ENCODE measurements around the gene VPS37B.
A peak's percentile ranks its signal among the peaks of the same experiment; 100 is the strongest.

Gene VPS37B

GRCh38 chr12:122896662-122897061, 738 bp upstream of the VPS37B start:
- Histone ChIP-seq H3K9me3 (ENCODE audit: insufficient read depth, low read depth, low read length) (no peaks in the 10 kb centered on the region), H2BK120ac (ENCODE audit: insufficient read depth, low read length, poor library complexity) (no peak overlapping the region), H3K14ac (ENCODE audit: low read length) (no peak overlapping the region), H4K8ac (ENCODE audit: low read depth, low read length) (no peak overlapping the region), H3K79me1 (ENCODE audit: low read length) (peaks cover 13% of the 10 kb centered on the region), H3K18ac (ENCODE audit: low read length) (no peak overlapping the region), H2BK5ac (ENCODE audit: low read depth, low read length, poor library complexity) (peak overlapping the region; percentile 27), H3K36me3 (ENCODE audit: control insufficient read depth in 1 of 2, insufficient read depth in 2 of 2, low read length in 2 of 2) (no peaks in the 10 kb centered on the region), H3K23ac (ENCODE audit: low read length) (no peak overlapping the region), H3K27ac (ENCODE audit: low read depth, low read length) (no peak overlapping the region), H3K4me3 (ENCODE audit: low read depth, low read length) (no peak overlapping the region), H3K27me3 (ENCODE audit: insufficient read depth, low read length) (no peaks in the 10 kb centered on the region), H2BK12ac (ENCODE audit: low read length) (peak overlapping the region; percentile 10), H2AK5ac (ENCODE audit: low read length) (peak overlapping the region; percentile 32), H2AFZ (ENCODE audit: insufficient read depth, low read length, poor library complexity) (no peak overlapping the region), H3K4me2 (ENCODE audit: low read length) (no peak overlapping the region), H4K91ac (ENCODE audit: low read depth, low read length) (no peak overlapping the region), H3K4ac (ENCODE audit: low read depth, low read length) (no peak overlapping the region), H3K79me2 (ENCODE audit: control insufficient read depth, insufficient read depth, low read length, poor library complexity) (peaks cover 18% of the 10 kb centered on the region), H3K4me1 (ENCODE audit: control insufficient read depth in 1 of 2, insufficient read depth in 2 of 2, low read length in 2 of 2) (peaks cover 16 to 19% of the 10 kb centered on the region in 2 experiments), H4K12ac (ENCODE audit: low read depth, low read length) (no peak overlapping the region), H3K9ac (ENCODE audit: low read length) (no peak overlapping the region)
- no CpG with 5 or more reads among the region's 7 CpGs for WGBS (ENCODE audit: extremely low coverage, insufficient coverage, insufficient read length)
- DNase-seq: no peak

- H2BK5ac ChIP-seq (ENCODE audit: low read depth, low read length, poor library complexity): peak overlapping the region; percentile 95
- peak overlapping the region; percentile 71 for H3K27ac ChIP-seq (ENCODE audit: low read depth, low read length)
- peak overlapping the region; percentile 99 for H3K18ac ChIP-seq (ENCODE audit: low read length)
- H2AFZ ChIP-seq (ENCODE audit: insufficient read depth, low read length, poor library complexity): peak overlapping the region; percentile 99
- H3K79me2 ChIP-seq (ENCODE audit: control insufficient read depth, insufficient read depth, low read length, poor library complexity): peaks cover 18% of the 10 kb centered on the region
- H3K4ac ChIP-seq (ENCODE audit: low read depth, low read length): peak overlapping the region; percentile 100
- DNase-seq: no peak
- no peaks in the 10 kb centered on the region for H3K9me3 ChIP-seq (ENCODE audit: insufficient read depth, low read depth, low read length)
- peaks cover 14 to 19% of the 10 kb centered on the region in 2 experiments for H3K4me1 ChIP-seq (ENCODE audit: control insufficient read depth in 1 of 2, insufficient read depth in 2 of 2, low read length in 2 of 2)
- no peaks in the 10 kb centered on the region for H3K36me3 ChIP-seq (ENCODE audit: control insufficient read depth in 1 of 2, insufficient read depth in 2 of 2, low read length in 2 of 2)
- H3K23ac ChIP-seq (ENCODE audit: low read length): peak overlapping the region; percentile 78
- peak overlapping the region; percentile 99 for H3K14ac ChIP-seq (ENCODE audit: low read length)
- peak overlapping the region; percentile 97 for H3K4me2 ChIP-seq (ENCODE audit: low read length)
- H2BK12ac ChIP-seq (ENCODE audit: low read length): peak overlapping the region; percentile 86
- H4K91ac ChIP-seq (ENCODE audit: low read depth, low read length): peak overlapping the region; percentile 98
- H2BK120ac ChIP-seq (ENCODE audit: insufficient read depth, low read length, poor library complexity): peak overlapping the region; percentile 97
- H4K8ac ChIP-seq (ENCODE audit: low read depth, low read length): peak overlapping the region; percentile 99
- no CpG with 5 or more reads among the region's 9 CpGs for WGBS (ENCODE audit: extremely low coverage, insufficient coverage, insufficient read length)
- H3K9ac ChIP-seq (ENCODE audit: low read length): peak overlapping the region; percentile 99
- H4K12ac ChIP-seq (ENCODE audit: low read depth, low read length): peak overlapping the region; percentile 91
- H3K4me3 ChIP-seq (ENCODE audit: low read depth, low read length): peak overlapping the region; percentile 98
- peaks cover 13% of the 10 kb centered on the region for H3K79me1 ChIP-seq (ENCODE audit: low read length)
- H2AK5ac ChIP-seq (ENCODE audit: low read length): peak overlapping the region; percentile 100
- no peaks in the 10 kb centered on the region for H3K27me3 ChIP-seq (ENCODE audit: insufficient read depth, low read length)
Measured at GRCh38 chr12:122895320-122895703, 612 bp downstream of the VPS37B start.

GRCh38 chr12:122894193-122895121, 1.5 kb downstream of the VPS37B start:
- Histone ChIP-seq H3K79me2 (ENCODE audit: control insufficient read depth, insufficient read depth, low read length, poor library complexity) (peaks cover 20% of the 10 kb centered on the region), H2BK120ac (ENCODE audit: insufficient read depth, low read length, poor library complexity) (peak overlapping the region; percentile 97), H3K9ac (ENCODE audit: low read length) (peak overlapping the region; percentile 9), H3K4me1 (ENCODE audit: control insufficient read depth in 1 of 2, insufficient read depth in 2 of 2, low read length in 2 of 2) (peaks cover 16 to 22% of the 10 kb centered on the region in 2 experiments), H3K14ac (ENCODE audit: low read length) (no peak overlapping the region), H3K36me3 (ENCODE audit: control insufficient read depth in 1 of 2, insufficient read depth in 2 of 2, low read length in 2 of 2) (no peaks in the 10 kb centered on the region), H4K12ac (ENCODE audit: low read depth, low read length) (peak overlapping the region; percentile 91), H2AK5ac (ENCODE audit: low read length) (peak overlapping the region; percentile 100), H3K18ac (ENCODE audit: low read length) (peak overlapping the region; percentile 99), H2AFZ (ENCODE audit: insufficient read depth, low read length, poor library complexity) (no peak overlapping the region), H3K23ac (ENCODE audit: low read length) (no peak overlapping the region), H3K4me3 (ENCODE audit: low read depth, low read length) (peak overlapping the region; percentile 98), H3K79me1 (ENCODE audit: low read length) (peaks cover 15% of the 10 kb centered on the region), H2BK5ac (ENCODE audit: low read depth, low read length, poor library complexity) (peak overlapping the region; percentile 95), H4K8ac (ENCODE audit: low read depth, low read length) (no peak overlapping the region), H4K91ac (ENCODE audit: low read depth, low read length) (peak overlapping the region; percentile 98), H3K27ac (ENCODE audit: low read depth, low read length) (no peak overlapping the region), H3K9me3 (ENCODE audit: insufficient read depth, low read depth, low read length) (no peaks in the 10 kb centered on the region), H2BK12ac (ENCODE audit: low read length) (no peak overlapping the region), H3K4me2 (ENCODE audit: low read length) (peak overlapping the region; percentile 97), H3K27me3 (ENCODE audit: insufficient read depth, low read length) (no peaks in the 10 kb centered on the region), H3K4ac (ENCODE audit: low read depth, low read length) (peak overlapping the region; percentile 100)
- WGBS (ENCODE audit: extremely low coverage, insufficient coverage, insufficient read length): no CpG with 5 or more reads among the region's 15 CpGs
- DNase-seq: no peak

- Histone ChIP-seq H3K9ac (ENCODE audit: low read length) (no peak overlapping the region), H2BK12ac (ENCODE audit: low read length) (no peak overlapping the region), H3K9me3 (ENCODE audit: insufficient read depth, low read depth, low read length) (no peaks in the 10 kb centered on the region), H3K4me1 (ENCODE audit: control insufficient read depth in 1 of 2, insufficient read depth in 2 of 2, low read length in 2 of 2) (peaks cover 23 to 29% of the 10 kb centered on the region in 2 experiments), H3K18ac (ENCODE audit: low read length) (no peak overlapping the region), H3K79me1 (ENCODE audit: low read length) (peaks cover 22% of the 10 kb centered on the region), H3K4ac (ENCODE audit: low read depth, low read length) (no peak overlapping the region), H4K8ac (ENCODE audit: low read depth, low read length) (no peak overlapping the region), H3K14ac (ENCODE audit: low read length) (no peak overlapping the region), H3K23ac (ENCODE audit: low read length) (no peak overlapping the region), H3K4me3 (ENCODE audit: low read depth, low read length) (no peak overlapping the region), H2AFZ (ENCODE audit: insufficient read depth, low read length, poor library complexity) (no peak overlapping the region), H2BK120ac (ENCODE audit: insufficient read depth, low read length, poor library complexity) (no peak overlapping the region), H3K27ac (ENCODE audit: low read depth, low read length) (no peak overlapping the region), H3K4me2 (ENCODE audit: low read length) (no peak overlapping the region), H2BK5ac (ENCODE audit: low read depth, low read length, poor library complexity) (no peak overlapping the region), H3K27me3 (ENCODE audit: insufficient read depth, low read length) (no peaks in the 10 kb centered on the region), H4K91ac (ENCODE audit: low read depth, low read length) (no peak overlapping the region), H3K79me2 (ENCODE audit: control insufficient read depth, insufficient read depth, low read length, poor library complexity) (peaks cover 20% of the 10 kb centered on the region), H3K36me3 (ENCODE audit: control insufficient read depth in 1 of 2, insufficient read depth in 2 of 2, low read length in 2 of 2) (no peaks in the 10 kb centered on the region), H4K12ac (ENCODE audit: low read depth, low read length) (no peak overlapping the region), H2AK5ac (ENCODE audit: low read length) (no peak overlapping the region)
- WGBS (ENCODE audit: extremely low coverage, insufficient coverage, insufficient read length): no CpG with 5 or more reads among the region's 7 CpGs
- DNase-seq: no peak
Measured at GRCh38 chr12:122893208-122894153, 2.4 kb downstream of the VPS37B start.
